Neutrophil (primary cell): ENCODE data around the gene PPM1N.

ENCODE experiments used
- H3K27ac ChIP-seq: fragments of 200-600 bp; sonication (generic); 2 replicates; pipeline ENCODE4 v1.5.1; 2016; ENCODE audit warnings: mild to moderate bottlenecking, moderate library complexity
- H3K27me3 ChIP-seq: fragments of 200-600 bp; sonication (generic); 2 replicates; pipeline ENCODE4 v1.6.0; 2016; ENCODE audit warnings: mild to moderate bottlenecking
- H3K36me3 ChIP-seq: fragments of 200-600 bp; sonication (generic); 2 replicates; pipeline ENCODE4 v1.5.1; 2017
- H3K4me1 ChIP-seq, 2 experiments: fragments of 200-600 bp in 1 of 2; sonication (generic) in 1 of 2; 1 replicate in 1 of 2; 2 replicates in 1 of 2; pipeline versions ENCODE4 v1.5.1 to v1.6.1; 2013 to 2016; ENCODE audit warnings: low read depth in 1 of 2, low read length in 1 of 2, mild to moderate bottlenecking in 1 of 2, moderate library complexity in 1 of 2; ENCODE audit not compliant: control insufficient read depth in 1 of 2, insufficient read depth in 1 of 2
- H3K4me3 ChIP-seq, 2 experiments: fragments of 200-600 bp in 1 of 2; sonication (generic) in 1 of 2; 1 replicate in 1 of 2; 2 replicates in 1 of 2; pipeline ENCODE4 v1.5.1; 2013 to 2016; ENCODE audit warnings: low read depth in 1 of 2, low read length in 1 of 2, mild to moderate bottlenecking in 1 of 2, moderate library complexity in 1 of 2
- H3K9me3 ChIP-seq: fragments of 200-600 bp; sonication (generic); 2 replicates; pipeline ENCODE4 v1.5.1; 2016
- CTCF ChIP-seq: fragments of 200-600 bp; sonication (generic); IDR thresholded peaks from 2 replicates; pipeline ENCODE4 v1.5.1; 2016; ENCODE audit warnings: antibody characterized with exemption

PPM1N gene

GRCh38 chr19:45547211-45547770 lies 49.0 kb downstream of the PPM1N start:
- no peak for TF ChIP-seq CTCF
- H3K27ac ChIP-seq: peak overlapping the region; percentile 18
- peaks cover 45 to 57% of the 10 kb centered on the region in 2 experiments for H3K4me1 ChIP-seq
- H3K4me3 ChIP-seq: no peak overlapping the region
- no peaks in the 10 kb centered on the region for H3K9me3 ChIP-seq
- H3K36me3 ChIP-seq: no peaks in the 10 kb centered on the region
- H3K27me3 ChIP-seq: no peaks in the 10 kb centered on the region

GRCh38 chr19:45547965-45548609 lies 49.8 kb downstream of the PPM1N start:
- Histone ChIP-seq H3K36me3 (no peaks in the 10 kb centered on the region), H3K9me3 (no peaks in the 10 kb centered on the region), H3K4me3 (no peak overlapping the region), H3K27me3 (no peaks in the 10 kb centered on the region), H3K4me1 (peaks cover 38 to 50% of the 10 kb centered on the region in 2 experiments), H3K27ac (no peak overlapping the region)
- TF ChIP-seq CTCF: no peak
